CD14-positive monocyte (primary cell): ENCODE data around the gene PTGR1. TPM values are rescaled to one million over a fixed set of nuclear protein-coding genes. Genes with fewer than 3 reads are reported as not detected.

Experiments used
- DNase-seq, 3 donors: peaks; one replicate each; pipeline ENCODE4 v3.0.0-alpha.2; 2011 to 2022
- H2AFZ ChIP-seq: 2 replicates; pipeline ENCODE4 v1.6.0; 2012; ENCODE audit warnings: mild to moderate bottlenecking, low read depth, low read length, inconsistent platforms; ENCODE audit not compliant: insufficient read depth, poor library complexity, severe bottlenecking
- H3K27ac ChIP-seq, 2 donors: 1 replicate in 1 of 2; 2 replicates in 1 of 2; pipeline ENCODE4 v1.5.1; 2012 to 2013; ENCODE audit warnings: low read length in 2 of 2, control low read depth in 1 of 2, inconsistent platforms in 1 of 2, low read depth in 1 of 2, mild to moderate bottlenecking in 1 of 2
- H3K27me3 ChIP-seq, 2 donors: one replicate each; pipeline versions ENCODE4 v1.6.0 to v1.6.1; 2011 to 2013; ENCODE audit warnings: low read length in 2 of 2; ENCODE audit not compliant: control insufficient read depth in 2 of 2, insufficient read depth in 2 of 2
- H3K36me3 ChIP-seq, 2 donors: replicated peaks in 1 of 2; 1 replicate in 1 of 2; 2 replicates in 1 of 2; pipeline versions ENCODE4 v1.5.1 to v1.6.1; 2012 to 2013; ENCODE audit warnings: low read length in 2 of 2, control low read depth in 1 of 2, inconsistent platforms in 1 of 2, mild to moderate bottlenecking in 1 of 2; ENCODE audit not compliant: insufficient read depth in 2 of 2, control insufficient read depth in 1 of 2
- H3K4me1 ChIP-seq, 2 donors: 1 replicate in 1 of 2; 2 replicates in 1 of 2; pipeline versions ENCODE4 v1.5.1 to v1.6.1; 2012 to 2013; ENCODE audit warnings: low read length in 2 of 2, control low read depth in 1 of 2, inconsistent platforms in 1 of 2, mild to moderate bottlenecking in 1 of 2, moderate library complexity in 1 of 2; ENCODE audit not compliant: insufficient read depth in 2 of 2, control insufficient read depth in 1 of 2
- H3K4me2 ChIP-seq: replicated peaks from 2 replicates; pipeline ENCODE3; 2012; ENCODE audit warnings: low read length, moderate library complexity, mild to moderate bottlenecking; ENCODE audit not compliant: poor library complexity, severe bottlenecking; ENCODE audit errors: extremely low read depth
- H3K4me3 ChIP-seq, 3 experiments: fragments of 200-600 bp in 1 of 3; sonication (generic) in 1 of 3; replicated peaks in 1 of 3; 1 replicate in 2 of 3; 2 replicates in 1 of 3; pipeline ENCODE4 v1.5.1; 2011 to 2013; ENCODE audit warnings: low read length in 3 of 3, mild to moderate bottlenecking in 3 of 3, control low read depth in 2 of 3, low read depth in 2 of 3, inconsistent platforms in 1 of 3, moderate library complexity in 1 of 3
- H3K79me2 ChIP-seq: 2 replicates; pipeline ENCODE4 v1.6.0; 2012; ENCODE audit warnings: mild to moderate bottlenecking, control low read depth, inconsistent platforms, low read length, moderate library complexity; ENCODE audit not compliant: insufficient read depth
- H3K9ac ChIP-seq: 2 replicates; pipeline ENCODE4 v1.6.0; 2017; ENCODE audit warnings: low read length, mild to moderate bottlenecking; ENCODE audit not compliant: insufficient read depth, poor library complexity, severe bottlenecking
- H3K9me3 ChIP-seq, 2 donors: replicated peaks in 1 of 2; 1 replicate in 1 of 2; 2 replicates in 1 of 2; pipeline versions ENCODE4 v1.5.1 to v1.6.1; 2012 to 2013; ENCODE audit warnings: low read length in 2 of 2, control low read depth in 1 of 2; ENCODE audit not compliant: control insufficient read depth in 1 of 2, insufficient read depth in 1 of 2
- H4K20me1 ChIP-seq: 2 replicates; pipeline ENCODE4 v1.6.0; 2012; ENCODE audit warnings: mild to moderate bottlenecking, low read length, control low read depth, moderate library complexity; ENCODE audit not compliant: insufficient read depth
- H3K27ac Mint-ChIP-seq, 7 donors: one replicate each; pipeline ENCODE4 v1.8.0; 2020; ENCODE audit warnings: mild to moderate bottlenecking in 7 of 7, mixed read lengths in 7 of 7, moderate library complexity in 6 of 7, inconsistent platforms in 2 of 7
- H3K27me3 Mint-ChIP-seq, 3 donors: one replicate each; pipeline ENCODE4 v1.8.0; 2021 to 2022; ENCODE audit warnings: low read depth in 3 of 3, mild to moderate bottlenecking in 3 of 3, mixed read lengths in 3 of 3, moderate library complexity in 3 of 3, inconsistent platforms in 1 of 3
- H3K36me3 Mint-ChIP-seq, 2 donors: one replicate each; pipeline ENCODE4 v1.8.0; 2020; ENCODE audit warnings: mixed read lengths in 2 of 2, inconsistent platforms in 1 of 2, mild to moderate bottlenecking in 1 of 2
- H3K4me1 Mint-ChIP-seq: one replicate; pipeline ENCODE4 v1.8.0; 2020; ENCODE audit warnings: mild to moderate bottlenecking, mixed read lengths
- H3K4me3 Mint-ChIP-seq, 2 donors: one replicate each; pipeline ENCODE4 v1.8.0; 2020; ENCODE audit warnings: mild to moderate bottlenecking in 2 of 2, mixed read lengths in 2 of 2, moderate library complexity in 1 of 2
- H3K9me3 Mint-ChIP-seq, 7 donors: one replicate each; pipeline ENCODE4 v1.8.0; 2020 to 2022; ENCODE audit warnings: mixed read lengths in 7 of 7, mild to moderate bottlenecking in 6 of 7, moderate library complexity in 6 of 7, inconsistent platforms in 2 of 7
- CTCF ChIP-seq: fragments of 200-600 bp; IDR thresholded peaks from one replicate; pipeline ENCODE4 v1.8.0; 2022; ENCODE audit warnings: antibody characterized with exemption, mild to moderate bottlenecking
- WGBS: methylation state at CpG from one replicate; pipeline ENCODE4 v1.1.5; 2013; ENCODE audit warnings: missing lambda C conversion rate; ENCODE audit not compliant: insufficient coverage; 5-methylcytosine and 5-hydroxymethylcytosine counted together
- intact Hi-C, 2 donors: fragments of 100-400 bp; cut with micrococcal nuclease; formaldehyde crosslinking; loops; one replicate each; pipeline versions ENCODE4 v1.15.0 to v1.15.1; 2023
- polyA plus RNA-seq, 3 donors: library from polyadenylated mRNA; depleted of rRNA in 1 of 3; unstranded in 2 of 3; stranded (reverse) in 1 of 3; fragments of 300-500 nt in 2 of 3; fragments of >200 nt in 1 of 3; fragmentation: Illumina TruSeq in 2 of 3; gene quantifications; 1 replicate in 2 of 3; 2 replicates in 1 of 3; pipeline ENCODE4 v1.2.3, GENCODE V29; 2012 to 2021

PTGR1 gene
- polyA plus RNA-seq, 3 donors = 0.41 to 1.1 (median 0.68) TPM

GRCh38 chr9:111586378-111586777 lies 13.1 kb downstream of the PTGR1 start:
- Histone ChIP-seq H3K4me2 (no peak overlapping the region), H3K27ac (no peak overlapping the region), H3K9ac (no peak overlapping the region), H3K4me3 (no peak overlapping the region), H3K9me3 (no peaks in the 10 kb centered on the region), H3K4me1 (no peaks in the 10 kb centered on the region), H3K27me3 (no peaks in the 10 kb centered on the region), H4K20me1 (no peaks in the 10 kb centered on the region), H2AFZ (no peak overlapping the region), H3K36me3 (no peaks in the 10 kb centered on the region), H3K79me2 (no peaks in the 10 kb centered on the region)
- Mint-ChIP-seq H3K4me1 (no peaks in the 10 kb centered on the region), H3K4me3 (no peak overlapping the region), H3K9me3 (peaks cover 0 to 3% (median 0%) of the 10 kb centered on the region in 7 donors), H3K27ac (peak overlapping the region in 2 of 7 donors; percentile 1 to 3), H3K27me3 (peaks cover 0 to 2% (median 2%) of the 10 kb centered on the region in 3 donors), H3K36me3 (peaks cover 0 to 3% of the 10 kb centered on the region in 2 donors)
- DNase-seq = no peak
- intact Hi-C loops = no loop called here
- 100% methylated on average over 4 of the region's 5 CpGs for WGBS
- no peak for TF ChIP-seq CTCF

GRCh38 chr9:111582888-111583287 lies 16.6 kb downstream of the PTGR1 start:
- H3K9me3 ChIP-seq = no peaks in the 10 kb centered on the region
- no peaks in the 10 kb centered on the region for H3K36me3 ChIP-seq
- no peak overlapping the region for H3K4me3 Mint-ChIP-seq
- H3K4me3 ChIP-seq = no peak overlapping the region
- H3K9ac ChIP-seq = no peak overlapping the region
- no peak for TF ChIP-seq CTCF
- no peaks in the 10 kb centered on the region for H3K4me1 ChIP-seq
- H4K20me1 ChIP-seq = no peaks in the 10 kb centered on the region
- peaks cover 0 to 7% (median 3%) of the 10 kb centered on the region in 7 donors for H3K9me3 Mint-ChIP-seq
- peaks cover 0 to under 1% (median 0%) of the 10 kb centered on the region in 3 donors for H3K27me3 Mint-ChIP-seq
- no peaks in the 10 kb centered on the region for H3K79me2 ChIP-seq
- no CpG with 5 or more reads among the region's 3 CpGs for whole genome bisulfite sequencing
- H3K27ac ChIP-seq = no peak overlapping the region
- peaks cover 0 to 5% of the 10 kb centered on the region in 2 donors for H3K36me3 Mint-ChIP-seq
- no peak overlapping the region for H3K27ac Mint-ChIP-seq
- no peak overlapping the region for H3K4me2 ChIP-seq
- no peak overlapping the region for H2AFZ ChIP-seq
- H3K27me3 ChIP-seq = no peaks in the 10 kb centered on the region
- DNase-seq = no peak
- H3K4me1 Mint-ChIP-seq = no peaks in the 10 kb centered on the region
- intact Hi-C loops = no loop called here
